ENCODE measurements around the gene TRUB1. TPM values are rescaled to one million over a fixed set of nuclear protein-coding genes. Genes with fewer than 3 reads are reported as not detected.
"Not testable (repeated sequence)": the region's sequence is repeated elsewhere in the genome, so short reads cannot be mapped to it uniquely, and the experiment has no call there.

The TRUB1 gene
- total RNA-seq, 1 donor from 2014 or later: 17.8 TPM

DNA sequence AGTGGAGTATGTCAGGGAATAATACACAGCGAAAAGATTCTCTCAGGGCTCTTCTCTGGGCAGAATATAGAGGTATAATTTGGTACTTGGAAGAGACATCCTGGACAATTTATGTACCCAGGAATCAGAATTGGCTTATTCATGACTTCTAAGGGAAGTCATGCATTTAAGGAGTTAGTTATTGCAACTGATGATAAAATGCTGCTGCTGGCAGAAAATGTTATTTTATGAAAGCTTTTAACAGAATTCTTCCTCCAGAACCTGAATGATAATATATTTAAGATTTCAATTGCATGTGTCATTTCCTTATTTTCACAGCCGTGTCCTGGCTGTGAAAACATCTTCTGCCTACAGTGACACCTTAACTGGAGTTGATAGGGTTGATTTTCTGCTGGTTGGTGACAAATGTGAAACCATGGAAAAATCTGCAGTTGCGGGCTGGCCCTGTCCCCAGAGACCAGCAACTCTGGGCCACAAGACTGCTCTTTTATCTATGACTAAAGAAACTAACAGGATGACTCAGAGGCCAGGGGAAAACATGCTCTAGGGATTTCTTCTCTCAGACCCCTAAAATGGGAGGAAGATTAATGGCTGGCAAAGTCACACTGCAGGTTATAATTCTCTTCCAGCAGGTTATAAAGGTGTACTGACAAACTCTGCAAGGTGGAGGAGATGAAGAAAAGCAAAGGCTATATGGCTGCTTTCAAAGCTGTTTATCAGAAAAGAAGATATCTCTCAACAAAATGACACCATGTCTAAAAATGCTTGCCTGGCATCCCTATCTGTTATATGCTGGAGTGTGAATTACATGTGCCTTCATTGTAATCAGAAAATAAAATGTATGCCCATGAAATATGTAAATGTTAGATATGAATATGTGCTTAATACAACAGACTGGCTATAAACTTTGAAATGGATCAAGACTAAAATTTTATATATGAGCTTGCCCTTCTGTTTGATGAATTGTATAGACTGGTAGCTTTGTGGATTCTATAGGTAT is 12.1 kb upstream of the TRUB1 start:
- DNase-seq (ENCODE audit: low spot score): no peak

DNA sequence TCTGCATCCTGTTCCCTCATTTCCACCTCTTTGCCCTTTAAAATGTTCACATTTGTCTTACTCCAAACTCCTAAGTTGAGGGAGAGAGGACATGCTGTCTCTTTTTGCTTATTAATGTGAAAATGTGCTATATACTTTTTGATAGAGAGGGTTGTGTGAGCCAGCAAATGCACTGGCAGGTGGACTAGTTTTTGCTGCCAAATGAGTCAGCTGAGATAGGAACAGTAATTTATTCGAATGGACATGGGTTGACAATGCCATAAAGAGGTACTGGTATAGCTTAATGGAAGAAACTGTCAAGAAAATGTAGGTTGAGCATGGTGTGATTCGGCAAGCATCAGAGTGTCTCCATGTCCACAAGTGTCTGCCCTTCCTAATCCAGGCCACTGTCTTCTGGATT is 9.2 kb upstream of the TRUB1 start:
- DNase-seq (ENCODE audit: low spot score): no peak

DNA sequence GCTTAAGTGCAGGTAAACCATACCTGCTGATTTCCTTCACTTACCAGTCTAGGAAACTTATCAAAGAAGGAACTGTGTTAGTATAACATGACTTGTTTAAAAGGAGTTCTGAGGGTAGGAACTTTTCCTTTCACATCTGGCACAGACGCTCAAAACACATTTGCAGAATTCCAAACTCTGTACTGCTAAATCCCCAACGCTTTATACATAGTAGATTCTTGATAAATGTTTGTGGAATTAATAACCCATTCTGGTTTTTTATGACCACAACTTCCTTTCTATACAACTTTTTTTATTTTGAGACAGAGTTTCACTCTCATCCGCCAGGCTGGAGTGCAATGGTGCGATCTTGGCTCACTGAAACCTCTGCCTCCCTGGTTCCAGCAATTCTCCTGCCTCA is 7.7 kb upstream of the TRUB1 start:
- no peak for DNase-seq (ENCODE audit: low spot score)

DNA sequence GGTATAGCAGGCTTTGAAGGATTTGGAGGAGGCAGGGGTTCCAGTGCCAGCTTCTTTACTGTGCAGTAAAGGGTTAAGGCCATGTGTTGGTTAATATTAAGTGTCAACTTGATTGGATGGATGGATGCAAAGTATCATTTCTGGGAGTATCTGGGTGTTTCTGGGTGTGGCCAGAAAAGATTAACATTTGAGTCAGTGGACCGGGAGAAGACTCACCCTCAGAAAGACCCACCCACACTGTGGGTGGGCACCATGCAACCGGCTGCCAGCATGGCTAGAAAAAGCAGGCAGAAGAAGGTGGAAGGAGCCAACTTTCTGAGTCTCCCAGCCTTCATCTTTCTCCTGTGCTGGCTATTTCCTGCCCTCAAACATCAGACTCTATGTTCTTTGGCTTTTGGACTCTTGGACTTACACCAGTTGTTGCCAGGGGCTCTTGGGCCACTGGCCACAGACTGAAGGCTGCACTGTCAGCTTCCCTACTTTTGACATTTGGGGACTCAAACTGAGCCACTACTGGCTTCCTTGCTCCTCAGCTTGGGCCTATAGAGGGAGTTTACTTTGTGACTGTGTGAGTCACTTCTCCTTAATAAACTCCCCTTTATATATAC is 6.8 kb upstream of the TRUB1 start:
- no peak for DNase-seq (ENCODE audit: low spot score)

DNA sequence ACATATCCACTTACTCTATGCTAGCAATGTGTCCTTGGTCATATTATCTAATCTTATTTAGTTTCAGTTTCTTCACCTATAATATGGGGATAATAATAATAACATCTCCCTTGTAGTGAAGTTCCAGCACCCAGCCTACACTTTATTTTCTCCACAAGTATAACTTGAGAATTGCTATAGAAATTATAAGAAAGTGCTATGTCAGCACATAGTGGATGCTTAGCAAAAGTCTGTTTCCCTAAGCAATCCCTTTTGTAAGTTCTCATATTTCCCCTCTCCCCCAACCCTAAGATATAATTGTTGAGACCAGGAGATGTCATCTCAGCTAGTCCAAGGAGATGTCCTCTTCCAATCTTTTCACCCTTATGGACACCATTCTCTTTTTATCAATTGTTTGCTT is 5.8 kb upstream of the TRUB1 start:
- no peak for DNase-seq (ENCODE audit: low spot score)

DNA sequence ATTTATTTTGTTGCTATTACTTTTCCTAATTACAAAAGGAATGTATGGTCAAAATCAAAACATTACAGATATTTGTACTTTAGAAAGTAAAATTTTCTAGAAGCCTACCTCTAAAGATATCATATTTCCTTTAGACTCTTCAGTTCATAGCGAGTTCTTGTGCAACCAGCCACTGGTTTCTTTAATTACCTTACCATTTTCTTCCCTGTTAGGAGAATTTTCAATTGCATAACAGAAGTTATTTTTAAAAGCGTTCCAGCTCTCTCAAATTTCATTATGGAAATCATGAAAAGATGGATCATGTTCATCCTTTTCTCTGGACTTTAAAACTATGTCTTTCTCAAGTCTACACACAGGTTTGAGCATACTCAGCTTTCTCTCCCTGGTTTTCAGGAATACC is 5.0 kb upstream of the TRUB1 start:
- DNase-seq (ENCODE audit: low spot score): no peak

DNA sequence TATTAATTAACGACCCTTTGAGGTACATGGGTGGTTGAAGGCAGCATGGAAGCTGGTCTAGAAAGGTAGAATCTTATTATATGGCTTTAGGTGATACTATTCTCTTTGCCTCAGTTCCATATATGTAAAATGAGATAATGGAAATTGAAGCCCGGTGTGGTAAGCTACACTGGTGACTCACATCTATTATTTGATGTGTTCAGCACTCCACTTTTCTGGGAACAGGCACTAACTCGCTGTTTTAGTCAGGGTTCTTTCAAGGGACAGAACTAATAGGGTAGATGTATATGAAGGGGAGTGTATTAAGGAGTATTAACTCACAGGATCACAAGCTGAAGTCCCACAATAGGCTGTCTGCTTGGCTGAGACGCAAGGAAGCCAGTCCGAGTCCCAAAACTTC is 4.4 kb upstream of the TRUB1 start:
- no peak for DNase-seq (ENCODE audit: low spot score)

DNA sequence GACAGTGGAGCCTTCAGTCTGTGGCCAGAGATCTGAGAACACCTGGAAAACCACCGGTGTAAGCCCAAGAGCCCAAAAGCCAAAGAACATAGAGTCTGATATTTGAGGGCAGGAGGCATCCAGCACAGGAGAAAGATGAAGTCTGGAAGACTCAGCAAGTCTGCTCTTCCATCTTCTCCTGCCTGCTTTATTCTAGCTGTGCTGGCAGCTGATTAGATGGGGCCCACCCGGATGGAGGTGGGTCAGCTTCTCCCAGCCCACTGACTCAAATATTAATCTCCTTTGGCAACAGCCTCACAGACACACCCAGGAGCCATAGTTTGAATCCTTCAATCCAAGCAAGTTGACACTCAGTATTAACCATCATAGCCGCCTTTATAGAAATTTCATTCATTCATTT is 4.0 kb upstream of the TRUB1 start:
- not testable (repeated sequence) for DNase-seq (ENCODE audit: low spot score)

DNA sequence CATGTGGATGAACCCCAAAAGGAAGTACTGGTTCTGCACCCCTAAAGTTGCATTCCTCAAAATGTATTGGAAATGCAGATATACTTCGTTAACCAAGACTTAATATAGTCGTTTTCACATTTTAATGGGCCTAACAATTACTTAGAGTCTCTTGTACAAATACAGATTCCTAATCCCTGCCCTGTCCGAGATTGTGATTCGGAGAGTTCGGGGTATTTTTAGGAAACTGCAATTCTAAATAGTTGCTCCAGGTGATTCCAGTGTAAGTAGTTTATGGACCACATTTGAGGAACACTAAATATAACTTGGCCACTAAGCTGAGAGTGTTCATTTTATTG is 830 bp downstream of the TRUB1 start:
- no peak for DNase-seq (ENCODE audit: low spot score)

DNA sequence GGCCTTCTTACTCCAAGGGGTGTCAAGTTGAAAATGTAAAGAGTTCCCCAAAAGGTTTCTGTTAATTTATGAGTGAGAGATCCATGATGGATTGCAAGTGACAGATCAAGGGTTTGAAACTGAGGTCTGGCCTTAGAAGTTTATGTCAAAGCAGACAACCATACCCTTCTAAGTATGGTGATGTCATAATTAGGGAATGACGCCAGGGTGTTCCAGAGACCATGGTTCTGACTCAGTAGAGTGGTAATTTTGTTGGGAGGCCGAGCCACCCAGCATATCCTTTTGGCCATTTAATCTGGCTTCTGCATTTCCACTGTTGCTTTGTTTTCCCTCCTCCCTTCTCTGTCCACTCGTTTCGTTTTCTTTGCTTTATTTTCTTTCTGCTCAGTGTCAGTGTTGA is 2.7 kb downstream of the TRUB1 start:
- DNase-seq (ENCODE audit: low spot score): no peak

DNA sequence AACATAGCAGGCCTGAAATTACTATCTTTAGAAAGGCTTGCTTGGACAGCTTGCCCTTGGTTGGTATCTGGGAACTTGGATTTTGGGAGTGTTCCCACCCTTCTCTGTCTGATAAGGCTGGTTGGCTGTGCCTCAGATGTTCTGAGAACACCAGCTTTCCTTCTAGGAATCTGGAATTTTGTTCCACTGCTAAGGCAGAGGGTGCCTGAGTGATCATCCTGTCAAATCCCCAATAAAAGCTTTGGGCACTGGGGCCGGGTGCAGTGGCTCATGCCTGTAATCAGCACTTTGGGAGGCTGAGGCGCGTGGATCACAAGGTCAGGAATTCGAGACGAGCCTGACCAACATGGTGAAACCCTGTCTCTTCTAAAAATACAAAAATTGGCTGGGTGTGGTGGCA is 5.0 kb downstream of the TRUB1 start:
- DNase-seq (ENCODE audit: low spot score): no peak

DNA sequence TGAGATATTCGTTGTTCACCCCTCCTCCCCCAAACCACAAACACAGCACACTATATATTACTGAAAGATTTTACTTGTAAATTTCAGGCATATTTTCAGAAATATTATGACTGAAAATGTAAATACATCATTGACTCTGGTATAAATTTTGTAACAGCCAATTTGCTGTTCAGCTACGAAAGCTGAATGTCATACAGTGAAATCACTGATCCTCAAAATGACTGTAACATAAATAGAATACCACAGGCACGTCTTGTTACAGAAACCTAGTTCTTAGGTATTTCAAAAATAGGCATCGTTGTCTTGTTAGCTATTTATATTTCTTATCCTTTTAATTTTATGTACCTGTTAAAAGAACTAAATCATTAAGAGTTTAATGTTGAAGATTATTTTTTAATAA is 15.1 kb downstream of the TRUB1 start:
- no peak for DNase-seq (ENCODE audit: low spot score)

DNA sequence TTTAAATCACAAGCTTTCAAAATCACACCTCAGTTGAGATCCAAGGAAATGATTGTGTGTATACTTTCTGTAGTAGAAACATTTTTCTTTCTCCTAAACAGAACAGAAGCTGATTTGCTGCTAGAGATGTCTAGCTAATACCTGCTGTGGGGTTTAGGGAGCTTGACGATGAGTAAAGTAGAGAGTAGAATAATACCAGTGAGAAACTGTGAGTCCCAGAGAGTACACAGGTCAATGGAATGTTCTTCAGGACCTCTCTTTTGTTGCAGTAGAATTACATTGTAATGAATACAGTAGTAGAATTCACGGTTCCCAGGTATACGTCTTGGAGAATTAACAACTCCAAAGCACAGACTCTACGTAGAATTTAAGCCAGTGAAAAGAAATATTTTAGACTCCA is 18.0 kb downstream of the TRUB1 start:
- DNase-seq (ENCODE audit: low spot score): no peak

DNA sequence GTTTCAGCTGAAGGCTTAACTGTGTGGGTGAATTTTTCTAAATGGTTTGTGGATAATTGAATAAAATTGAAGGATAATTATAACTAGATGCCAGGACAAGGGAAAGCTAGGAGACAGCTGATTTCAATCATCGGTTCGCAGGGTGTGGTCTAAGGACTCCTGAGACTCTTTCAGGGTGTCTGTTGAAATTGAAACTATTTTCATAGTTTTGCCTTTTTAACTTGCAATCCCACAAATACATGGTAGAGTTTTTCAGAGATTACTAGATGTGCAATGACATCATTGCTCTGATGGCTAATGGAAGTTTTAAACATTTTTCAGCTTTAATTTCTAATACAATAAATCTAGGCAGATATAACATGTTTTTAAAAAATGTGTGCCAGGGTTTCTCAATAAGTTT is 18.5 kb downstream of the TRUB1 start:
- DNase-seq (ENCODE audit: low spot score): no peak

DNA sequence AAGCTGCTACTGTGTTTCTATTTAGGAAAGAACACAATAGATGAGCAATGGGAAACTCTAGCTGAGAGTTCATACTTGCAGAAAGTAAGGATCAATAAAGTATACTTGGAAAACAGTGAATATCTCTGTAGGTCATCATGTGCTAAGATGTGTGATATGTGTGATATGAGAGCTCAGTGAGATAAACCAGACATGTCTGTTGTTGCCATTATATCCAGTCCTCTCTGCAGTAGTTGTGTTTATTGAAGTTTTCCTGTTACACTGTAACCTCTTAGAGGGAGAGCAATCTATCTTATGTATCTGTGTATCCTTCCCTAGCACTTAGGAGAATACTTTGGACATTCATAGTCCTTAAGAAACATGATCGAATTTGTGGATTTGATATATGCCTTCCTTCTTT is 19.1 kb downstream of the TRUB1 start:
- no peak for DNase-seq (ENCODE audit: low spot score)

DNA sequence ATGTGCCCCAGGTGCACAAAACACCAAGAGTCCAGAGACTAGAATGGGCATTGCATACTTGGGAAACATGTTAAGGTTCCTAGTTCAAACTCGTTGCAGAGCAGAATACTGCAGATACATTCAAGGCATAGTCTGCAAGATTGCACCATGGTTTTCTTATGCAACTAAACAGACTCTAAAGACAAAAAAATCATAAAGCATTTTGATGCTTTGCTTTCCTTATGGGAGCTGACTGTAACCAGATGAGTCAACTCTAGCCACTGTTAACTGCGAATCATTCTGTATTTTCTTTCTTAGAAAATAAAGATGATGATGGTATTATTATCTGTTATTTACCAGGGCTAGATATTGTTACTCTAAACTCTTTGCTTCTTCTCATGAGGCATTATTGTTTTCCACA is 19.7 kb downstream of the TRUB1 start:
- DNase-seq (ENCODE audit: low spot score): no peak

DNA sequence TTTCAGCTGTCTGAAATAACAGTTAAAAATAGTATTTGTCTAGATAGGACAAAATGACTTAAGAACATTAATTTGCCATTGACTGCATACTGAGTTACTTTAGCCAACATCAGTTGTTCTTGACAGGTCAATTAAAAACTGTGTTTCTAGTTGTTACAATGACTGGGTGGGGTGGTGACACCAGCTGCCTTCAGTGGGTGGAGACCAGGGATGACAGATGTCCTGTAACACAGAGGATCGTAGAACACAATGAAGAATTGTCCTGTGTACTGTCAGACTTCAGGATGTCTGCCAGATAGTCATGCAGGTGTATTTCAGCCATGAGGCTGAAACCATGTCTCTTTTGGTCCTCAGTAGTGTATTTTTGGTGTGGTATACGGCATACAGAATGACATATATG is 24.4 kb downstream of the TRUB1 start:
- no peak for DNase-seq (ENCODE audit: low spot score)

DNA sequence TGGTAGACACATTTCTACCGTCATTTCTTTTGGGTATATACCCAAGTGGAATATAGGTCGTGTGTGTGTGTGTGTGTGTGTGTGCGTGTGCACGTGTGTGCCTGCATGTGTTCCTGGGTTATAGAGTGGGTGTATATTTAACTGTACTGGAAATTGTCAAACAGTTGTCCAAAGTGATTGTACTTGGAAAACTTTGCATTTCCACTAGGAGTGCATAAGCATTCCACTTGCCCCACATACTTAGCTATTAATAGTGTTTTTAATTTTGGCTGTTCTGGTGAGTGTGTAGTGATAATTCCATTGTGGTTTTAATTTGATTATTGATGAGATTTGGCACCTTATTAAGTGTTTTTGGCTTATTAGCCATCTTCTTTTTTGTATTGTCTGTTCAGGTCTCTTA is 25.9 kb downstream of the TRUB1 start:
- no peak for DNase-seq (ENCODE audit: low spot score)

DNA sequence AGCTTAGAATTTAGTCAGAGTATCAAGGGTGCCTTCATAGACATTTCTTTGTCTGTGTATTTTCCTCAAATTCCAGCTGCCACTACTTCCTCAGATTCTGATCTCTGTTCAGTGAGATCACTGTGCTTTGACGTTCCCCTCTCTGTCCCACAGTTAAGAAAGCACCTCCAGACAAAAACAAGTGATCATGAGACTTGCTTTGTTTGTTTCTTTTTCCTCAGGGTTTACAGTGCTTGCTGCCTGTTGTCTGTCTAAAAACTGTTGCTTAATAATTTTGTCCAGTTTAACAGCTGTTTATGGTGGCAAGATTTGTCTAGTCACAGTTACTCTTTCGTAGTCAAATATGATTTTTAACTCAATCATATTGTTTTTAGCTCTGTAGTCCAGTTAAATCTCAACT is 29.1 kb downstream of the TRUB1 start:
- no peak for DNase-seq (ENCODE audit: low spot score)

DNA sequence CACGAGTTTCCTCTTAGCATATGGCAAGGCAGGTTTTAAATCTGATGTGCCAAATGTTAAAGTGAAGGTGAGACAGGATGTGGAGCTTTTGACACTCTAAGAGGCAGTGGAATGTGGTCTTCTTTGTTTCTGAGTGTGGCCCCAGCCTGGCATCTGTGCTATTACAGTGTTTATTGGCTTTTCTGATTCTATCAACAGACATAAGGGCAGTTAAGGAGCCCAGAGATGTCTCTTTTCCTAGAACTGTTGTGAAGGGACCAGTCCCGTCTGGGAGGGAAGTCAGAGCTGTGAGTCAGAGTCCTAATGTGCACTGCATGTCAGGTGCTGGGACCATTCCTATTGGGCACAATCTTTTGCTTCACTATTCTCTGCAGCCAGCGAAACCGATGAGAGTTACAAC is 32.5 kb downstream of the TRUB1 start:
- no peak for DNase-seq (ENCODE audit: low spot score)

DNA sequence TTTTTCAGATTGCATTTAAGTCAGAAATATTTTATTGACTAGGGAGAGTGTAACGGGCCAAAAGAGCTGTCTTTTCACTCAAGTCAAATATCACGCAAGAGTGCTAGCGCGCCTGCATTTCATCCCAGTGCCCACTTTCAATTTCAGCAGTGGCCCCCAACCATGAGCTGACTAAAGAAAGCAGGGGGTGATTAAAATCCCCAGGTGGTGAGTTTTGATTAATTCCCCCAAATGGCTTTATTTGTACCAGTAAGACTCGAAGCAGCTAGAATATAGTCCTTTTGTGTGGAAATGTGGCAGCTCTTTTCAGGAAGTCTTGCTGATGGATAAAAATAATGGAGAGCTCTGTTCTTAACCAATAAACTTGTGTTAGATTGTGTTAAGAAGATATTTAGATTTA is 35.3 kb downstream of the TRUB1 start:
- no peak for DNase-seq (ENCODE audit: low spot score)

DNA sequence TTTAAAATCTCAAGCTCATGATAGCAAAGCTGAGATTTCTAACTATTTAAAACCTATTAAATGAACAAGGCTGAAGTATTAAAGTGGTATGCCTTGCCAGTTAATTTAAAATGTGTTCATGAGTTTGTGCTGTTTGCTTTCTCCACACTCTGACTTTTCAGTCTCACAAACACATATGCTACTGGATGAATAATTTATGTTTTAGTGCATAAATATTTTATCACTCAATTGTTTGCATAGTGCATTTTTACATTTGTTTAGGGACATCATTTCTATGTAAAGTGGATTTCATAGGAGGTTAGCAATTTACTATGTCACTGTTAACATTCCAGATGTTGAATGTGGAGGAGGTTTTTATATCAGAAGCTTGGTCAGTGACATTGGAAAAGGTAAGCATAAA is 36.0 kb downstream of the TRUB1 start:
- DNase-seq (ENCODE audit: low spot score): no peak

DNA sequence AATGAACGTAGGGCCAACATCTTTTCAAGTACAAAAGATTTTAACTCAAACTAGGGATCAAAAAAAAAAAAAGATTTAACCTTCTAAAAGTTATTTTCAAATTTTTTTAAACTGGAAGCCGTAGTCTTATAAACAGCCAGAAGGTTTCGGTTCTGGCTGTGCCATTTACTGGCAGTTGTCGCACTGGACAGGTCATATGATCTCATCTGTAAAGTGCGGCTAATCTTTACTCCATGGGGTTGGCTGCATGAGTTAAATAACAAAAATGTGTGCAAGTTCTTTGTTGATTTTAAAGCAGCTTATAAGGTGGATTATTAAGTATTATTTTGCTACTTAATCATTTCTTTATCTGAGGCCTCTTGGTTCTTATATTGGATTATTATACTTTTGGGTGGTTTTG is 36.6 kb downstream of the TRUB1 start:
- no peak for DNase-seq (ENCODE audit: low spot score)

DNA sequence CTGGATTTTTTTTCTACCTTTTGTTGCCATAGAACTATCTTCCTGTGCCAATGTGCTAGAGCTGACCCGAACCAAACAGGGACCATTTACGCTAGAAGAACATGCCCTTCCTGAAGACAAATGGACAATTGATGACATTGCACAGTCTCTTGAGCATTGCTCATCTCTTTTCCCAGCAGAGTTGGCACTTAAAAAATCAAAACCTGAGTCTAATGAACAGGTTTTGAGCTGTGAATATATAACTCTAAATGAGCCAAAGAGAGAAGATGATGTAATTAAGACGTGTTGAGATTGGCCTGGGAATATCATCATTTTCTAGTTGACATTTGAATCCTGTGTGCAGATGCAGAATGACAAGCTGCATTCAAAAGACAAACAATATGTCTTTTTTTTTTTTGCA is 37.1 kb downstream of the TRUB1 start:
- no peak for DNase-seq (ENCODE audit: low spot score)
